Kidney (tissue), 14 donors: ENCODE results near the gene KIR3DL2. TPM values are rescaled to one million over a fixed set of nuclear protein-coding genes. Genes with fewer than 3 reads are reported as not detected.
"Not testable (repeated sequence)": the region's sequence is repeated elsewhere in the genome, so short reads cannot be mapped to it uniquely, and the experiment has no call there.

Experiments used
- DNase-seq, 5 donors: peaks; one replicate each; pipeline ENCODE4 v3.0.0-alpha.2; 2013 to 2020
- FAIRE-seq: peaks from 2 replicates; lab custom pipeline; 2012; peaks lifted over from hg19 to GRCh38; lab: Jason Lieb, UNC
- H3K27ac ChIP-seq, 2 donors: one replicate each; pipeline ENCODE4 v1.7.0; 2013; ENCODE audit warnings: low read depth in 2 of 2, low read length in 2 of 2, inconsistent platforms in 1 of 2
- H3K27me3 ChIP-seq: one replicate; pipeline ENCODE4 v1.7.1; 2013; ENCODE audit warnings: low read length, inconsistent platforms; ENCODE audit not compliant: control insufficient read depth, insufficient read depth
- H3K36me3 ChIP-seq, 3 donors: one replicate each; pipeline versions ENCODE4 v1.7.0 to v1.7.1; 2013; ENCODE audit warnings: low read length in 3 of 3, control low read depth in 1 of 3, inconsistent platforms in 1 of 3; ENCODE audit not compliant: insufficient read depth in 3 of 3, control insufficient read depth in 2 of 3
- H3K4me1 ChIP-seq, 3 donors: one replicate each; pipeline versions ENCODE4 v1.7.0 to v1.7.1; 2013; ENCODE audit warnings: low read length in 3 of 3, inconsistent platforms in 1 of 3, low read depth in 1 of 3; ENCODE audit not compliant: control insufficient read depth in 2 of 3, insufficient read depth in 2 of 3
- H3K4me3 ChIP-seq, 3 donors: one replicate each; pipeline versions ENCODE4 v1.7.0 to v1.8.1; 2013; ENCODE audit warnings: low read length in 3 of 3, control low read depth in 1 of 3, inconsistent platforms in 1 of 3
- H3K9ac ChIP-seq, 3 donors: one replicate each; pipeline versions ENCODE4 v1.7.0 to v1.7.1; 2013; ENCODE audit warnings: low read length in 3 of 3, control low read depth in 1 of 3, inconsistent platforms in 1 of 3
- H3K9me3 ChIP-seq, 3 donors: one replicate each; pipeline versions ENCODE4 v1.7.0 to v1.7.1; 2013; ENCODE audit warnings: low read length in 3 of 3, control low read depth in 1 of 3, inconsistent platforms in 1 of 3; ENCODE audit not compliant: control insufficient read depth in 2 of 3, insufficient read depth in 1 of 3
- CTCF ChIP-seq: IDR thresholded peaks from 3 replicates; pipeline ENCODE4 v1.5.1; 2012; ENCODE audit warnings: mild to moderate bottlenecking, moderate library complexity, borderline replicate concordance; ENCODE audit not compliant: insufficient read depth; ENCODE audit errors: extremely low read depth
- intact Hi-C: fragments of 100-400 bp; cut with DNase I; formaldehyde crosslinking; loops from one replicate; pipeline ENCODE4 v1.11.1; 2022
- polyA plus RNA-seq: library from polyadenylated mRNA; stranded (reverse); fragments of 350-450 nt; fragmentation: Illumina TruSeq; extraction: RNeasy Lipid Tissue Mini Kit (QIAGEN cat#74804); gene quantifications from one replicate; pipeline ENCODE4 v1.2.3, GENCODE V29; 2014; ENCODE audit warnings: low read depth, low replicate concordance; ENCODE audit not compliant: insufficient read depth
- total RNA-seq: library from RNA; stranded (reverse); fragmentation: NEBNext Ultra II Directional; extraction: Animal tissue kit (Norgen Biotek cat#: 25700); gene quantifications from one replicate; pipeline ENCODE4 v1.2.1, GENCODE V29; 2021
- donor health status: control.
- donor health status: control.
- donor health status: control.
- donor health status: control.
- donor health status: control.
- donor health status: DM: yes; HTN: yes; CAD: no.
- donor health status: Normal renal cell carcinoma (clear cell type).

Gene KIR3DL2
- total and polyA plus RNA-seq, 2 donors from 2014 or later, result 0.13 TPM; not detected in 1

- H3K9me3 ChIP-seq, DNase-seq, H3K27me3 ChIP-seq, FAIRE-seq, H3K27ac ChIP-seq, H3K9ac ChIP-seq, H3K4me3 ChIP-seq, H3K4me1 ChIP-seq, intact Hi-C loops, H3K36me3 ChIP-seq: not testable (repeated sequence)
Observed at GRCh38 chr19:54901153-54901552, 50.9 kb downstream of the KIR3DL2 start.

- Histone ChIP-seq H3K4me3 (no peak overlapping the region), H3K36me3 (no peaks in the 10 kb centered on the region), H3K27me3 (no peaks in the 10 kb centered on the region), H3K4me1 (no peaks in the 10 kb centered on the region), H3K27ac (no peak overlapping the region), H3K9me3 (no peaks in the 10 kb centered on the region), H3K9ac (no peak overlapping the region)
- DNase-seq, result no peak
- TF ChIP-seq CTCF, result no peak
- intact Hi-C loops, result no loop called here
- no peak for FAIRE-seq
Observed at GRCh38 chr19:54902061-54902460, 51.8 kb downstream of the KIR3DL2 start.

- H3K27me3 ChIP-seq, result no peaks in the 10 kb centered on the region
- no peak overlapping the region for H3K27ac ChIP-seq
- no peaks in the 10 kb centered on the region for H3K9me3 ChIP-seq
- H3K4me3 ChIP-seq, result no peak overlapping the region
- no peak for TF ChIP-seq CTCF
- no peak overlapping the region for H3K9ac ChIP-seq
- DNase-seq, result no peak
- no peaks in the 10 kb centered on the region for H3K4me1 ChIP-seq
- no peaks in the 10 kb centered on the region for H3K36me3 ChIP-seq
- FAIRE-seq, result no peak
- intact Hi-C loops, result no loop called here
Observed at GRCh38 chr19:54903303-54903702, 53.1 kb downstream of the KIR3DL2 start.

GRCh38 chr19:54904261-54904660, 54.0 kb downstream of the KIR3DL2 start:
- FAIRE-seq, intact Hi-C loops, DNase-seq, H3K9ac ChIP-seq, H3K36me3 ChIP-seq, H3K27me3 ChIP-seq, H3K4me3 ChIP-seq, H3K9me3 ChIP-seq, H3K27ac ChIP-seq, H3K4me1 ChIP-seq: not testable (repeated sequence)

GRCh38 chr19:54905421-54905802, 55.2 kb downstream of the KIR3DL2 start:
- Histone ChIP-seq H3K36me3 (no peaks in the 10 kb centered on the region), H3K27ac (no peak overlapping the region), H3K27me3 (no peaks in the 10 kb centered on the region), H3K4me1 (no peaks in the 10 kb centered on the region), H3K9ac (no peak overlapping the region), H3K9me3 (no peaks in the 10 kb centered on the region), H3K4me3 (no peak overlapping the region)
- no peak for TF ChIP-seq CTCF
- DNase-seq (no peak), FAIRE-seq (no peak)
- intact Hi-C loops, result no loop called here
